ENCODE data around the gene SLC23A1. TPM values are rescaled to one million over a fixed set of nuclear protein-coding genes. Genes with fewer than 3 reads are reported as not detected.

Gene SLC23A1
- total RNA-seq, 2 donors from 2014 or later, result 0.35 to 0.93 TPM

- no peak overlapping the region for H3K4me3 Mint-ChIP-seq
- H3K9ac ChIP-seq (ENCODE audit: extremely low read depth, low read length, poor library complexity, severe bottlenecking), result no peak overlapping the region
- WGBS, 2 experiments (ENCODE audit: insufficient coverage in 1 of 2, insufficient read length in 1 of 2), result 95 to 96% methylated on average over 7 to 9 of the region's 9 CpGs
Observed at GRCh38 chr5:139414581-139415130, 31.6 kb upstream of the SLC23A1 start.

DNA sequence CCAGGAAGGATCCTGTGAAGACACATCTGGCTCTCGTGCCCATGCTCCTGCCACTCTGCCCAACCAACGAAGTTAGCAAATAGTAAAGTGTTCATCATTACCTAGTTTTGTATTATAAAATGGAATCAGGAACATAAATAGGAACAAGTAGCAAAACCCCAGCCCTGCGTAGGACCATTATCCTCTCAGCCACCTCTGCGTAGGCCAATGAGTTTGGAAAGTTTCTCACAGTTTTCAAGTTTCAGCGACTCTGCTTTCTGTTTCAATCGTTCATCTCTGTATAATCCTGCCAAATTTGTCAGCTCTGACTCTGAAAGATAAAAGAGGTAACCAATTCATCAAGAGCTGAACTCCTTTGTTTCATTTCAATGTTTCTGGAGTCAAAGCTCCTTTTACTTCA is 30.9 kb upstream of the SLC23A1 start:
- H3K27ac ChIP-seq (ENCODE audit: low read depth, low read length), result no peak overlapping the region
- peaks cover 4% of the 10 kb centered on the region for H3K4me1 ChIP-seq (ENCODE audit: control insufficient read depth, insufficient read depth, low read length)
- 97 to 100% methylated on average over 4 to 6 of the region's 6 CpGs for WGBS, 2 experiments (ENCODE audit: insufficient coverage in 1 of 2, insufficient read length in 1 of 2)
- no peak overlapping the region for H3K9ac ChIP-seq (ENCODE audit: extremely low read depth, low read length, poor library complexity, severe bottlenecking)
- Mint-ChIP-seq H3K27ac (no peak overlapping the region), H3K4me3 (no peak overlapping the region), H3K9me3 (no peaks in the 10 kb centered on the region), H3K36me3 (ENCODE audit: low read depth) (peaks cover 14% of the 10 kb centered on the region), H3K4me1 (peaks cover 9% of the 10 kb centered on the region), H3K27me3 (ENCODE audit: insufficient read depth) (no peaks in the 10 kb centered on the region)
- peaks cover 5% of the 10 kb centered on the region for H3K36me3 ChIP-seq (ENCODE audit: control insufficient read depth, insufficient read depth, low read length)
- no peak for TF ChIP-seq CTCF (conservative IDR thresholded peaks at IDR 0.05)
- H3K4me3 ChIP-seq (ENCODE audit: low read length), result no peak overlapping the region
- no peaks in the 10 kb centered on the region for H3K9me3 ChIP-seq (ENCODE audit: control insufficient read depth, low read length)
- no peaks in the 10 kb centered on the region for H3K27me3 ChIP-seq (ENCODE audit: control insufficient read depth, insufficient read depth, low read length, poor library complexity, severe bottlenecking)
- DNase-seq, result no peak

More at GRCh38 chr5:139414581-139415130, 31.6 kb upstream of the SLC23A1 start:
- peaks cover 14% of the 10 kb centered on the region for H3K36me3 Mint-ChIP-seq (ENCODE audit: low read depth)
- Histone ChIP-seq H3K36me3 (ENCODE audit: control insufficient read depth, insufficient read depth, low read length) (peaks cover 5% of the 10 kb centered on the region), H3K9me3 (ENCODE audit: control insufficient read depth, low read length) (no peaks in the 10 kb centered on the region), H3K27ac (ENCODE audit: low read depth, low read length) (no peak overlapping the region), H3K27me3 (ENCODE audit: control insufficient read depth, insufficient read depth, low read length, poor library complexity, severe bottlenecking) (no peaks in the 10 kb centered on the region), H3K4me1 (ENCODE audit: control insufficient read depth, insufficient read depth, low read length) (peaks cover 9% of the 10 kb centered on the region), H3K4me3 (ENCODE audit: low read length) (no peak overlapping the region)
- DNase-seq, result no peak
- H3K27ac Mint-ChIP-seq, result no peak overlapping the region
- H3K27me3 Mint-ChIP-seq (ENCODE audit: insufficient read depth), result no peaks in the 10 kb centered on the region
- peaks cover 16% of the 10 kb centered on the region for H3K4me1 Mint-ChIP-seq
- no peaks in the 10 kb centered on the region for H3K9me3 Mint-ChIP-seq
- TF ChIP-seq CTCF (conservative IDR thresholded peaks at IDR 0.05), result no peak

GRCh38 chr5:139413153-139413552 is 30.1 kb upstream of the SLC23A1 start:
- Mint-ChIP-seq H3K9me3 (no peaks in the 10 kb centered on the region), H3K4me1 (peaks cover 2% of the 10 kb centered on the region), H3K4me3 (no peak overlapping the region), H3K27ac (no peak overlapping the region), H3K27me3 (ENCODE audit: insufficient read depth) (no peaks in the 10 kb centered on the region), H3K36me3 (ENCODE audit: low read depth) (peaks cover 14% of the 10 kb centered on the region)
- Histone ChIP-seq H3K4me3 (ENCODE audit: low read length) (no peak overlapping the region), H3K27me3 (ENCODE audit: control insufficient read depth, insufficient read depth, low read length, poor library complexity, severe bottlenecking) (no peaks in the 10 kb centered on the region), H3K9ac (ENCODE audit: extremely low read depth, low read length, poor library complexity, severe bottlenecking) (no peak overlapping the region), H3K36me3 (ENCODE audit: control insufficient read depth, insufficient read depth, low read length) (peaks cover 5% of the 10 kb centered on the region), H3K4me1 (ENCODE audit: control insufficient read depth, insufficient read depth, low read length) (no peaks in the 10 kb centered on the region), H3K9me3 (ENCODE audit: control insufficient read depth, low read length) (no peaks in the 10 kb centered on the region), H3K27ac (ENCODE audit: low read depth, low read length) (no peak overlapping the region)
- 94 to 98% methylated on average over 5 to 6 of the region's 6 CpGs for WGBS, 2 experiments (ENCODE audit: insufficient coverage in 1 of 2, insufficient read length in 1 of 2)
- TF ChIP-seq CTCF (conservative IDR thresholded peaks at IDR 0.05), result no peak
- no peak for DNase-seq

All from endodermal cell (in vitro differentiated cells).